T1000 (cell line): ENCODE measurements around the gene BCL11A.

Experiments used
- DNase-seq: peaks from one replicate; lab custom pipeline; 2025; ENCODE audit warnings: mixed read lengths; lab: John Stamatoyannopoulos, UW

The BCL11A gene

DNA sequence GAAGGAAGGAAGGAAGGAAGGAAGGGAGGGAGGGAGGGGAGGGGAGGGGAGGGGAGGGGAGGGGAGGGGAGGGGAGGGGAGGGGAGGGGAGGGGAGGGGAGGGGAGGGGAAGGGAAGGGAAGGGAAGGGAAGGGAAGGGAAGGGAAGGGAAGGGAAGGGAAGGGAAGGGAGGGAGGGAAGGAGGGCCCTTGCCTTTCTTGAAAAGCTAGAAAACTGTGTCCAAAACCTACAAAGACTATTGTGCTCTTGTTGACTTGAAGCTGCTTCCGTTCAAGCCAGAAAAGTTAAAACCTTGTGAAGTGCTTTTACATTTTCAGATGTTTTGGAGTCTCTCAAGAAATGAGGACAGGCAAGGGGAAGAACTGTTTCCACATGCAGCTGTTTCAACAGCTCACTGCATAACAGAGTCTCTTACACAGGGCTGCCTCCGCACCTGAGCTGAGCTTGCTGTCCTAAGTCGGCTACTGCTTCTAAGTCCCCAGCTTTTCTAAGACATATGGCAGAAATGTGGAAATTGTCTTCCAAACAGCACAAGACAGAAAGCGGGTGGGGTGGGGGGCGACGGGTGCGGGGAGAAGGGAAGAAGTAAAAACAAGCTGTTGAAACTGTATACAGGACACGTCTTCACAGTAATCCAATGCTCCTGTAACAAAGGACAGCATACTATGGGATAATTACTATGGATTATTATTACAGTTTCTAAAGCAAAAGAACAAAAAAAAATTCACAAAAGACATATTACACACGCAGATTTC lies 46.1 kb downstream of the BCL11A start:
- DNase-seq, result no peak

DNA sequence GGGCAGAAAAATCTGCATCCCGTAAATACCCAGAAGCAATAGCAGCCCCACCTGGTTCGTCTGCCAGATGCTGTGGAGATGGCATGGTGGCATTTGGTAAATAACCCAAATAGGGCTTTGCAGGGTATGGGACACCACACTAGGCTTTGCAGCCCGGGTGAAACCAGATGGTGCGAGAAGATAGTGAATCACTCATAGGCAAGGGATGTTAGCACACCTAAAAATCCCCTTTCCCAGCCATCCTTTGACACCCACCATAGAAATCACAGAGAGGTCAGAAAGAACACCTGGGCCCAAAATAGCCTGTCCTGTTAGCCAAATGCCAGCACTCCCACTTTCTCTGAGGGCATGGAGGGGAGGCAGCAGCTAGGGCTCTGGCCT lies 47.6 kb downstream of the BCL11A start:
- DNase-seq, result no peak

DNA sequence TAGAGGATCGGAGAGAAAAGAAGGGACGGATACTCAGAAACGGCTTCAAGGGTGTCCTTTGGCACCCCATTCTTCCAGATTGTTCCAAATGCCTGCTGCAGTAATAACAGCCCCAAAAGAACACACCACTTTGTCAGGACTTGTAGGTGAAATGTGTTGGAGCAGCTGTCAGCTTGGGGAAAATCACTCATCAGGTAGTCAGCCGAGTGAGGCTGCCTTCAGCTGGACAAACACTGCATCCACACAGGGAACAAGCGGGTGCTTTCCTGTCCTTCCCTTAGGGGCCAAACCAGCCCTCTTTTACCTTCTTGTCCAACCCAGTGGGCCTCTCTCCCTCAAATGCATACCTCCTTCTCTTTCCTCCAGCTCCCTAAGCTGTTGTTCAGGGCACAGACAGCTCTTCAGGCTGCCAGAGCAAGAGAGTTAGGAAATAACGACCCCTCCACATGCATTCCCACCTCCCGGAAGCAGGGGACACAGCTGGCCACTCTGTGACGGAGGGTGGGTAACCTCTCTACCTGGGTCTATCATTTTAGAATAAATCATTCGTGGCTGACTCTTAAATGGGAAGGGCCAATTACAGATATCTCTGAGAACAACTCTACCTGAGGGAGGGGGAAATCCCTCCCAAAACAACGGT lies 48.1 kb downstream of the BCL11A start:
- no peak for DNase-seq

DNA sequence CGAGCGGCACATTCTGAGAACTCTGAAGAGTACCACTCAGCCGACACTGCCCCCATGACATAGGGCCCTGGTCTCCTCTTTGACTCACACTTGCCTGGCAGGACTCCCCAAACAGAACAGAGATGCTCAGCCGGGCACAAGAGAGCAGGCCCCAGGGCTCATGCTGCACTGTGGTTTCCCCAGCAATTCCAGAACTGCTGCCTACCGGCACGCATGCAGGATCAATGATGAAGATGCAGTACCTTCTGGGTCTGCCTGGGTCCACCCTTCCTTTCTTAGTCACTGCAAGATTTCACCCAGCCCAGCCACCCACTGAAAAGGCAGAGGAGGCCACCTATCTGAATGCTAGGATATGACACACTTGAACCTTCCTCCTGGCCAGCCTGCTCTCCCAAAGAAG lies 49.4 kb downstream of the BCL11A start:
- no peak for DNase-seq

DNA sequence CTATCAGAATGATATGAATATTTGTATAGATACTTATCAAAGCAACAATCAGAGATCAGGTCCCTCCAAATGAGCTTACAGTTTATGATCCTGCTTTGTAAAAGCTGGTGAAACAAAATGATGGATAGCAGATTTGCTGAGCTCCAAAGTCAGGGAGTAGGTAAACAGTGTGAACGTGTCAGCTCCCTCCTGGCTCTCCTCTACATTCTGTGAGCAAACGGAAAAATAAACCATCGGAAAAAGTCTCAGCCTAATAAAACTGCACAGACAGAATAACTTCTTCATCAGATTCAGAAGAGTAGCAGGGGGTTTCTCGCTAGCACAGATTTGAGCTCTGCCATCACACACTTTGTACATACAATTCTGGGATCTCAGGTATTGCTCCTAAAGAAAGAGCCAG lies 51.3 kb downstream of the BCL11A start:
- no peak for DNase-seq

DNA sequence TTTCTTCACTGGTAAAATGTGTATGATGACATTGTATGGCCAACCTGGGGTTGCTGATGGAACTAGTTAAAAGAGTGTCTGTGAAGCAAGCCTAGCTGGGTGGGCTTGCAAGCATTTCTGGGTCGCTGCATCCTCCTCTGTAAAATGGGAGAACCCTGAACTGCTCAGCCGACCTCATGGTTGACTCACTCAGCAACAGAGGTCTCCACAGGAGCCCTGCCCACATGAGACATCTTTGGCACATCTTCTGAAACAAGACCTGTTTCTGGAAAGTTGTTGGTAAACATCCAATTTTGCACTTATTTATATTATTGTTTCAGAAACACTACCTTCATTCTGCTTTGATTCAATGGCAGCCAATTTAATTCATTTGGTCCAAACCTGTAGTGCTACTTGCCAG lies 52.6 kb downstream of the BCL11A start:
- no peak for DNase-seq

DNA sequence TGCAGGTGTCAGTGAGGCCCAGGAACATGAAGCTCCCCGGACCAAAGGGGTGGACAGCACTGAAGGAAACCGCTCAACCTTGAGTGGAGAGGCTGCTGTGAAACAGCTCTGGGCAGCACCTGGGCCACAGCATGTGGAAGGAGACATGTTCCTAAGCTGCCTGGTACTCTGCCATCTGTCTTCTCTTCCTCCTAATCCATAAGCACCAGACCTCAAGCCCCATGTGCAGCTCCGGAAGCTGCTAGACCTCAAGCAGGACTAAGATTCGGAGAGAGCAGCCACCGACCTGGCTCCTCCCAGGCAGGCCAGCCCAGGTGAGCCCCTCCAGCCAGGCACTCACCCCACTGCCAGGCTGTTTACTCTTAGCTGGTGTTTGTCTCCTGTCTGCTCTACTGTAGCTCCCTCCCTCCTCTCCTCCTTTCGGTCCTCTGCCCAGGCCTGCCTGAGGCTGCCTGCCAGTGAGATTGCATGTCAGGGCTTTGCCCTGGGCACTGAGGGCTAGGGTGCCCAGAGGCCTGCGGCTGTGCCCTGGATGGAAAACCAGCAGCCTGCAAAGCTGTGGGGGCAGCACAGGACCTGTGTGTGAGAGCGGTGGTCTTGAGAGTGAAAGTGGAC lies 53.7 kb downstream of the BCL11A start:
- no peak for DNase-seq

DNA sequence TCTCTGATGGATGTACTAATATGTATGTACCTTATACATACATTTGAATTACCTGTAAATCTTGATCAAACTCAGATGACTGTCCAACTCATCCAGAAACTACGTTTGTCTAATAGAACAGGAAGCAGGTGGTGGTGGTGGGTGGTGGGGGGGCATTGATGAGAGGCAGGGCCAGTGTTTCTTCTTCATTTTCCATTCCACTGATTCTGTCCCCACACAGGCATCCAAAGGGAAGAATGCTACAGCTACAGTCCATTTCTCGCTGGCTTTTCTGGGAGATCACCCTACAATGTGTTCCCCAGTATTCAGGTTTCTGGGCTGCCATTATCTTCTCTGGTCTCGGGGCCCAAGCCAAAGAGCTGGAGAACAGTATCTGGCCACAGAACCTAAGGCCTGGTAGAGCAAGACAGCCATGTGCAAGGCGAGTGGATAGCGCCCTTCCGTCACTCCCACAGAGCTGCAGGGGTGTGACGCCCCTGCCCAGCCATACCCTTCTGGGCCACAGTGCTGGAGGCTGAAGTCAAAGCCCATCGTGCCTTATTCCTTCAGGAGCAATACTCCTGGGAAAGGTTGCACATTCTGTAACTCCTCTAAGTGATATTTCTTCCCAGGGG lies 54.5 kb downstream of the BCL11A start:
- no peak for DNase-seq

DNA sequence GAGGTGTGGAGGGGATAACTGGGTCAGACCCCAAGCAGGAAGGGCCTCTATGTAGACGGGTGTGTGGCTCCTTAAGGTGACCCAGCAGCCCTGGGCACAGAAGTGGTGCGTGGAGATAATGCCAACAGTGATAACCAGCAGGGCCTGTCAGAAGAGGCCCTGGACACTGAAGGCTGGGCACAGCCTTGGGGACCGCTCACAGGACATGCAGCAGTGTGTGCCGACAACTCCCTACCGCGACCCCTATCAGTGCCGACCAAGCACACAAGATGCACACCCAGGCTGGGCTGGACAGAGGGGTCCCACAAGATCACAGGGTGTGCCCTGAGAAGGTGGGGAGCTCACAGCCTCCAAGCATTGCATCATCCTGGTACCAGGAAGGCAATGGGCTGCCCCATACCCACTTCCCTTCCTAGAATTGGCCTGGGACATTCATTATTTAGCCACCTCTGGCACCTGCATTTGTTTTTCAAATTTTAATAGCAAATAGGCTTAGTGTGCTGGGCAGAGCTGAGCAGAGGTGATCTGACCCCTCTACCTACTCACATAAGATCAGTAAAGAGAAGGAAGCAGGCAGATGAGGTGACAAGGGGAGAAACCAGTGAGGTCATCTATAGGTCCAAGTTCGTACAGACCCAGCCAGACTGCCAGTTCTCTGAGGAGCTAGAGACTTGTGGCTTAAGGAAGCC lies 55.2 kb downstream of the BCL11A start:
- no peak for DNase-seq

DNA sequence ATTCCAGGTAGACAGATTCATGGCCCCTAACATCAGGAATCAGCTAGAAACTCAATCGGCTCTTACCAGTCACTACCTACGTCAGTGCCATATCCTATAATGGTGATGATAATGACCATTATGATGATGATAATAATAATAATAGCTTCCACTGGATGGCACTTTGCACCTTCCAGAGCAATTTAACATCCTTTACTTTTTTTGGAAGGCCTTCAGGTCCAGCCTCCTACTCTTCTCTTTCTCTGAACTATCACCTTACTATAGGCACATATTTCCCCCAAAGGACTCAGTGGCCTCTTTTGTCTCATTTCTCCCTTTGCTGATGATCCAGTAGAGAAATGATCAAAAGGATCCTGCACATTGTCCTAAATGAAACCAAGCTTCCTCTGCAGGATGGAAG lies 56.0 kb downstream of the BCL11A start:
- no peak for DNase-seq

DNA sequence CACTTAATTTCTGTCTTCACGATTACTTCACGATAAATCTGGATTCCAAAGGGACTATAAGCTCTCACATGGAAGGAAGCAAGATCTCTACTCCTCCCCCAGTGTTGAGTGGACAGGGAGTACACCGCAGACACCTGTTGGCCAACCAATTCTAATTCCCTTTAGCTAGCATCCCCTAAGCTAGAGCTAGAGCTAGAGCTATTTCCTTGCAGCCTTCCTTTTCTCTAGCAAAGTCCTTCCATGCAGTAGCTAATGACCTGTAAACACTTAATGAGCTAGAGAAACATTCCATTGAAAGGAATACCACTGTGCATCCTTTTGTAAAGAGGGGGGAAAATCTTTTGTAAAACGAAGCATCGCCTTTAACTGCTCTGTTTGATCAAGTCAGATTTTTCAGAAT lies 56.5 kb downstream of the BCL11A start:
- DNase-seq, result no peak

DNA sequence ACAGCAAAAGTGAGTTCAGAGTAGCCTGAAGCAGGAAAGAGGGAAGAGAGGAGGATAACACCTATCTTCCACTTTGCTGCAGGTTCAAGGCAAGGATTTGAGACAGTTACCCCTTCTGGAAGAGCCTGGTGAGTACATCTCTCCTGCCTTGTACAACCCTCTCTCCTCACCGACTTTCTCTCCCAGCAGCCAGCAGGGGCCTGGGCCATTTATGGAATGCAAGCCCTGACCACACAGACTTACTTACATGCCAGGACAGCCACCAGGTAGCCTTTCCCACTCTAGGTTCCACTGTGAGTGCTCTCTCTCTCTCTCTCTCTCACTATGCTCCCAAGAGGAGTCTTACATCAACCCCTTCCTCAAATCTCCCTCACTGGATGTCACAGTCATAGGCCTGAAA lies 57.0 kb downstream of the BCL11A start:
- DNase-seq, result no peak

DNA sequence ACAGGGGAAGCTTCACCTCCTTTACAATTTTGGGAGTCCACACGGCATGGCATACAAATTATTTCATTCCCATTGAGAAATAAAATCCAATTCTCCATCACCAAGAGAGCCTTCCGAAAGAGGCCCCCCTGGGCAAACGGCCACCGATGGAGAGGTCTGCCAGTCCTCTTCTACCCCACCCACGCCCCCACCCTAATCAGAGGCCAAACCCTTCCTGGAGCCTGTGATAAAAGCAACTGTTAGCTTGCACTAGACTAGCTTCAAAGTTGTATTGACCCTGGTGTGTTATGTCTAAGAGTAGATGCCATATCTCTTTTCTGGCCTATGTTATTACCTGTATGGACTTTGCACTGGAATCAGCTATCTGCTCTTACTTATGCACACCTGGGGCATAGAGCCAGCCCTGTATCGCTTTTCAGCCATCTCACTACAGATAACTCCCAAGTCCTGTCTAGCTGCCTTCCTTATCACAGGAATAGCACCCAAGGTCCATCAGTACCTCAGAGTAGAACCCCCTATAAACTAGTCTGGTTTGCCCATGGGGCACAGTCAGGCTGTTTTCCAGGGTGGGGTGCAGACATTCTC lies 58.3 kb downstream of the BCL11A start:
- no peak for DNase-seq

DNA sequence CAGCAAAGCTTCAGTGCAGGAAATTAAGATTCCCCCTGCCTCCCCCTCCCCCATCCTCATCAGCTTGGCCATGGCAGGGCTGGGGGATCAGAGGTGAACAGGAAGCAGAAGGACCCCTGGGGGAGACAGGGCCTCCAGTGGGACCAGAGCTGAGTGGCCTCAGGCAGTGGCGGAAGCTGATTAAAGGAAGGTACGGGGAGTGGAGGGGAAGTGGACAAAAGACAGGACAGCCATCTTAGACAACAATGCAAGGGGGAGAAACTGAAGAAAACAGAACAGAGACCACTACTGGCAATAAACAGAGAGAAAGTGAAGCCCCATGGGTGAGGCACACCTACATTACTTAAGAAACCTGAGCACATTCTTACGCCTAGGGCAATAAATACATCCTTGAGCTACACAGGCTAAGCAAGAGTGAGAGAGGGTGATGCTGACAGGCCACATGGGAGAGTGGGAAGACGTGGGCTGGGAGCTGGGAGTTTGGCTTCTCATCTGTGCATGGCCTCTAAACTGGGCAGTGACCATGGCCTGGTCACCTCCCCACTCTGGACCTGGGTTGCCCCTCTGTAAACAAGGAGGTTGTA lies 59.6 kb downstream of the BCL11A start:
- no peak for DNase-seq

DNA sequence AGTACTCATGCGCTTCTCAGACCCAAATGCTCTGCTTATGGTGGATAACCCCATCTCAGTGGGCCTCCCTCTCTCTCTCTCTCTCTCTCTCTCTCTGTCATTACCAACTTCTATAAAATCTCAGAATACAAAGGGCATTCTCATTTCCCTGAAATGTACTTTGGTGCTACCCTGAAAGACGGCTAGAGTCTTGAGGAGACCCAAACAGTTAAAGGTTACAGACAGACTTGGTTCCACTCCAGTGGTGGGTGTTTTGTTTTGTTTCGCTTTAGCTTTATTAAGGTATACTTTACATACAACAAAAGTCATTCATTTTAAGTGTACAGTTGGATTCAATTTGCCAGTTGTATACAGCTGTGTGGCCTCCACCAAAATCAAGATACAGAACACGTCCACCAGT lies 60.9 kb downstream of the BCL11A start:
- no peak for DNase-seq

DNA sequence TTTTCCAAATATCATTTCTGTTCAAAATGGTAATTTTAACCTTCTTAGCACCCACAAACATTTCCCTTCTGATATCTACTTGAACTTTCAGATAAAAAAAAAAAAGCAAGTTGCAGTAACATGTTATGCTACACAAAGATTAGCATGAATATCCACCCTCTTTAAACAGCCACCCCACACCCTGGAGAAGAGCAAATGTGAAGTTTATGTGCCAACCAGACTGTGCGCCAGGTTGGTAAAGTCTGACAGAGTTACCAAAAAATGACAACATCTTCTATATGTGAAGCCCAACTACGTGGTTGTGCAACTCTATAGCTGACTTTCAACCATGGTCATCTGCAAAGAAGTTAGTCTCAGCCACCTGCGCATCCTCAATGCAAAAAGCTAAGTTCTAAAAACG lies 62.6 kb downstream of the BCL11A start:
- DNase-seq, result no peak

DNA sequence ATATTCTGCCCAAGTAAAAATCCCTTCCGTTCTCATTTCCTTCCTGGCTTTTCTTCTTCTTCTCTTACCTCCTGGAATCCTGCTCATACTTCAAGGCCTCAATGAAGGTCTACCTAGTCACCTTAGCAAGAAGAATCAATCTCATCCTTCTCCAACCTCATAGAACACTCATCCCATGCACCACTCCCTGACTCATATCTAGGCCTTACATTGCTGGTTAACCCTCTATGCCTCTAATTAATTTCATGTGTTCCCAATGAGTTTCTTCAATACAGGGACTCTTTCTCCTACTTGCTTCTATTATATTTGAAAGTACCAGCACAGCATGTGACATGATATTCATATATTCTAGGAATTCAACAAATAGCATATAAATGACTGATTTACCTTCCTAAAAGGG lies 63.0 kb downstream of the BCL11A start:
- no peak for DNase-seq

DNA sequence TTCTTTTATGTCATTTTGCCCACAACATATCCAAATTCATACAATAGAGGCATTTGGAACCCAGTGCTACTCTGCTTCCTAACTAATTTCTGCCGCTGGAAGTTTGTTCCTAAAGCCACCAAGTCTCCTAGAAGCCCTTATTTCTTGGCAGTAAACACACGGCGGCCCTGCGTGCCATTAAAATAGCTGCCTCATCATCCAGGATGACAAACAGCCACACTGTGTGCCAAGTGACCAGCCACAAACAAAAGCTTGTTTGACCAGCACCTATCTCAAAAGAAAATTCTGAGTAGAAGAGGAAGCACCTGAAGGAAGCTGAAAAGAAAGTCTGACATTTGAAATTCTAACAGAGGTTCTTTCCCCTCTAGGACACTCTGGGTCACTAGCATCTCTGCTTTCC lies 64.2 kb downstream of the BCL11A start:
- DNase-seq, result no peak

DNA sequence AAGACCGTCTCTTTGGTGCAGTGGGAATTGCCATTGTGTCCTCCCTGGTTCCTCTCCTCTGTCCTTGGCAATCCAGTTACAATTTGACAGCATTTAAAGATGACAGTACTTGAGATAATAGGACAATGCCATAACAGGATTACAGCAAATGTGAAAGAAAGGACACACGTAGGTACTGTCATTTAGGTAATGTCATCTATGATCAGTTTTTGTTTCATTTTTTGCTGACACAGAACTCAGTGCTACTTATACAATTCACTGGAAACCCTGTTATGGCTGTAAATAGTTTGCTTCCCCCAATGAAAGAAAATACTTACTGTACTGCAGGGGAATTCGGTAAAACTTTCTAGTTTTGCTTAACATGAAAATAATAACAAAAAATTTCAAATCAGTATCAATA lies 65.2 kb downstream of the BCL11A start:
- no peak for DNase-seq

DNA sequence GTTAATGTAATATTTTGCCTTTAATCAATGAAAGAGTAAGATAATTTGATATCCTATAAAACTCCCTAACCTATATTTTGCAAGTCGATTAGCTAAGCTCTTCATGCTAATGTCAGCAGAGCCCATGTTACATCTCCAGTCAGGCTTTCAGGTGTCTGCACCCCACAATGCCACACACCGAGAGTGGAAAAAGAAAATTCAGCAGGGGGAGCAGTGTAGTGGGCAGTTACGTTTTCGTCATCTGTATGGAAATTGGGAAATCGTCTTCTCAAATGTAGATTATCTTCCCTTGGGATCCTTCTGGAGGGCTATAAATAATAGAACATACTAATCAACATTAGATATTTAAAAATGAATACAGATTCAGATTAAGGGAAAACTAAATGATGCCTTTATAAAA lies 66.3 kb downstream of the BCL11A start:
- DNase-seq, result no peak

DNA sequence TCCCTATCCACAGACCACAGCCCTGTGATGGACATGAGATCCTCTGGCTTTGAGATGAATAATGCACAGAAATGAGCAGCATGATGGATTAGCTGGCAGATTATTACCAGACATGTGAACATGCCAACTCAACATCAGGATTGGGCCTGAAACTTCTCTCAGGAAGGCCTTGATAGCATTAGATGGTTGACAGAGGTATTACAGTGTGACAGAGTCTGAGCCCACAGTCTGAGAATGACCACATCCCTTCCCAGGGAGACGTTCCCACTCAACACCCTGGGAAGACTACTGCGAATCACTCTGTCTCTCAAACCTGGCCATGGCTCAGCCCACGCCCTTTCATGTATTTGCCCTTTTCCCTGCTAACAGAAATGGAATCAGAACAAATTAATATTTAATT lies 66.9 kb downstream of the BCL11A start:
- no peak for DNase-seq

DNA sequence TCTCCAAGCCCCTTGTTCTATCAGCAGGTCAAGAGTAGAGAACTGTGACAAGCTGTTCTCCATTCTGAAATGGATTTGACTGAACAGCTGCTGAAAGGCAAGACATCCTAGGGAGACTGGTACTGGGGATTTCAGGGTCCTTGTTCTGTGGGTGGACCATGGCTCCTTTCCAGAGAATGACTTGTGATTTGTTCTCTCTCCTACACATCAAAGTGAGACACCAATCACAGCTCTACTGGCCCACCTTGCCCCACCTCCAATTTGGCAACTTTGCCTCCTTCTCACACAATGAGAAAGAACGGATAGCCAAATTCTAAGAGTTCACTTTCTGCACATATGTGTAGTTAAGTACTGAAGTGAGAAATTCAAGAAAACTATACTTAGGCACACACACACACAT lies 67.4 kb downstream of the BCL11A start:
- DNase-seq, result no peak
